Left cardiac atrium (tissue), 4 donors: ENCODE data around the gene HOXD4. TPM values are rescaled to one million over a fixed set of nuclear protein-coding genes. Genes with fewer than 3 reads are reported as not detected.

Source experiments
- ATAC-seq, 2 donors: fragments of 200-7000 bp; cut with Tn5 transposase; one replicate each; pipeline ENCODE4 v1.9.1; 2020; ENCODE audit warnings: mild to moderate bottlenecking in 2 of 2, moderate library complexity in 2 of 2
- DNase-seq: peaks from one replicate; pipeline ENCODE4 v3.0.0-alpha.2; 2020
- intact Hi-C, 2 donors: fragments of 100-400 bp; cut with DNase I; formaldehyde crosslinking; loops; one replicate each; pipeline versions ENCODE4 v1.14.1 to v1.15.1; 2022 to 2023
- microRNA-seq, 2 donors: library from miRNA; unstranded; fragments of <30 nt; microRNA quantifications; one replicate each; pipeline ENCODE4 v1.2.0, GENCODE V29; 2020
- total RNA-seq, 2 donors: library from RNA; stranded (reverse); fragmentation: NEBNext Ultra II Directional; extraction: Animal tissue kit (Norgen Biotek cat#: 25700); gene quantifications; one replicate each; pipeline ENCODE4 v1.2.1, GENCODE V29; 2021
- donor health status: DM: no; HTN: yes; CAD: no.
- donor health status: DM: no; HTN: yes; CAD: no; lungs with severe emphysema.
- donor health status: DM: yes; HTN: yes; CAD: no.
- donor health status: Dilated cardiomyopathy.

Gene HOXD4
- total RNA-seq, 2 donors from 2014 or later: 0.29 to 0.53 TPM

- no peak for DNase-seq
- ATAC-seq: no peak
- intact Hi-C loops: no loop called here
These were observed 51.1 kb downstream of the HOXD4 start for GRCh38 chr2:176202491-176202890.

Small RNA genes lying within 50 kb of the gene (microRNA-seq; reads per million reads assigned to microRNA genes)
- gene MIR10B: 2,802 to 7,883 reads per million in 2 donors

Other genes with a start within 250 kb of the HOXD4 start
- 10 to 100 TPM; 28.6 to 33.4 TPM for gene LNPK, start 149.3 kb upstream of the HOXD4 start, total RNA-seq
- not detected for gene EVX2, start 67.6 kb upstream of the HOXD4 start, total RNA-seq
- gene HOXD13, start 58.8 kb upstream of the HOXD4 start, total RNA-seq: not detected
- not detected for gene HOXD12, start 51.8 kb upstream of the HOXD4 start, total RNA-seq
- gene HOXD11, start 44.3 kb upstream of the HOXD4 start, total RNA-seq: not detected
- gene HOXD10, start 34.8 kb upstream of the HOXD4 start, total RNA-seq: not detected
- under 1 TPM; 0.13 to 0.27 TPM for gene HOXD9, start 28.8 kb upstream of the HOXD4 start, total RNA-seq
- 1 to 10 TPM; 1.2 to 1.3 TPM for gene HOXD8, start 21.8 kb upstream of the HOXD4 start, total RNA-seq
- 1 to 10 TPM in 1 of 2 donors, under 1 TPM in 1; 0.73 to 1.1 TPM for gene HOXD3, start 5.8 kb downstream of the HOXD4 start, total RNA-seq
- under 1 TPM in 1 of 2 donors, not detected in 1; 0.21 TPM for gene HOXD1, start 37.1 kb downstream of the HOXD4 start, total RNA-seq
- gene MTX2, start 117.9 kb downstream of the HOXD4 start, total RNA-seq: 10 to 100 TPM; 37.1 to 41.9 TPM